Left lung (tissue), 10 donors: Measurements from ENCODE around the gene APPL2. TPM values are rescaled to one million over a fixed set of nuclear protein-coding genes. Genes with fewer than 3 reads are reported as not detected.
A peak's percentile ranks its signal among the peaks of the same experiment; 100 is the strongest.

Source experiments
- ATAC-seq: fragments of 200-7000 bp; cut with Tn5 transposase; one replicate; pipeline ENCODE4 v1.9.1; 2020; ENCODE audit warnings: moderate library complexity
- DNase-seq, 4 donors: peaks; one replicate each; pipeline ENCODE4 v3.0.0-alpha.2; 2013 to 2020
- H3K27ac ChIP-seq, 2 donors: fragments of 200-600 bp; sonication (generic) in 1 of 2; one replicate each; pipeline versions ENCODE4 v1.5.0 to v1.8.0; 2020 to 2021
- H3K27me3 ChIP-seq, 2 donors: fragments of 200-600 bp; sonication (generic) in 1 of 2; one replicate each; pipeline versions ENCODE4 v1.5.0 to v1.8.0; 2020 to 2021
- H3K36me3 ChIP-seq, 2 donors: fragments of 200-600 bp; sonication (generic) in 1 of 2; one replicate each; pipeline versions ENCODE4 v1.5.0 to v1.8.0; 2020 to 2021
- H3K4me1 ChIP-seq, 2 donors: fragments of 200-600 bp; one replicate each; pipeline ENCODE4 v1.8.0; 2021
- H3K4me3 ChIP-seq, 2 donors: fragments of 200-600 bp; sonication (generic) in 1 of 2; one replicate each; pipeline versions ENCODE4 v1.5.0 to v1.8.0; 2020 to 2021; ENCODE audit warnings: mild to moderate bottlenecking in 1 of 2
- H3K9me3 ChIP-seq, 2 donors: fragments of 200-600 bp; sonication (generic) in 1 of 2; one replicate each; pipeline versions ENCODE4 v1.5.0 to v1.8.0; 2020 to 2021
- intact Hi-C, 2 donors: fragments of 100-400 bp; cut with DNase I; formaldehyde crosslinking; loops; one replicate each; pipeline versions ENCODE4 v1.11.2 to v1.14.2; 2022
- polyA plus RNA-seq, 6 donors: library from polyadenylated mRNA; unstranded; fragments of 120-200 nt; gene quantifications; one replicate each; pipeline ENCODE4 v1.2.1, GENCODE V29; 2013; ENCODE audit not compliant: insufficient read length in 6 of 6
- total RNA-seq, 2 donors: library from RNA; stranded (reverse); fragmentation: NEBNext Ultra II Directional; extraction: Animal tissue kit (Norgen Biotek cat#: 25700); gene quantifications; one replicate each; pipeline ENCODE4 v1.2.1, GENCODE V29; 2021
- TF ChIP-seq, protein P1 (sequence below), 2 donors: fragments of 200-600 bp; sonication (generic) in 1 of 2; IDR thresholded peaks; one replicate each; pipeline versions ENCODE4 v1.5.0 to v1.8.0; 2021; ENCODE audit warnings: antibody characterized with exemption in 2 of 2
- donor health status: DM: no; HTN: yes; CAD: no.
- donor health status: DM: no; HTN: no; CAD: no.

The APPL2 gene
- total and polyA plus RNA-seq, 8 donors: 27.8 to 101 (median 75.7) TPM

DNA sequence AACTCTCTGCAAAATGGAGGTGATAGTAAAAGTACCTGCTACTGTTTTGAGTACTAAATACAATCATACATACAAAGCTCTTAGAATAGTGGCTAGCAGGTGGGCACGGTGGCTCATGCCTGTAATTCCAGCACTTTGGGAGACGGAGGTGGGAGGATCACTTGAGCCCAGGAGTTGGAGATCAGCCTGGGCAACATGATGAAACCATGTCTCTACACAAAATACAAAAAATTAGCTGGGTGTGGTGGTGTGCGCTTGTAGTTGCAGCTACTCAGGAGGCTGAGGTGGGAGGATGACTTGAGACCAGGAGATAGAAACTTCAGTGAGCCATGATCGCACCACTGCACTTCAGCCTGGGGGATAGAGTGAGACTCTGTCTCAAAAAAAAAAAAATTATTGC is 28.8 kb upstream of the APPL2 start:
- DNase-seq (no peak), ATAC-seq (no peak)
- no peaks in the 10 kb centered on the region for H3K27me3 ChIP-seq
- H3K27ac ChIP-seq: no peak overlapping the region
- H3K4me3 ChIP-seq: no peak overlapping the region
- no peaks in the 10 kb centered on the region for H3K4me1 ChIP-seq
- no peaks in the 10 kb centered on the region for H3K36me3 ChIP-seq
- intact Hi-C loops: no loop called here
- no peaks in the 10 kb centered on the region for H3K9me3 ChIP-seq
- TF ChIP-seq, protein P1, sequence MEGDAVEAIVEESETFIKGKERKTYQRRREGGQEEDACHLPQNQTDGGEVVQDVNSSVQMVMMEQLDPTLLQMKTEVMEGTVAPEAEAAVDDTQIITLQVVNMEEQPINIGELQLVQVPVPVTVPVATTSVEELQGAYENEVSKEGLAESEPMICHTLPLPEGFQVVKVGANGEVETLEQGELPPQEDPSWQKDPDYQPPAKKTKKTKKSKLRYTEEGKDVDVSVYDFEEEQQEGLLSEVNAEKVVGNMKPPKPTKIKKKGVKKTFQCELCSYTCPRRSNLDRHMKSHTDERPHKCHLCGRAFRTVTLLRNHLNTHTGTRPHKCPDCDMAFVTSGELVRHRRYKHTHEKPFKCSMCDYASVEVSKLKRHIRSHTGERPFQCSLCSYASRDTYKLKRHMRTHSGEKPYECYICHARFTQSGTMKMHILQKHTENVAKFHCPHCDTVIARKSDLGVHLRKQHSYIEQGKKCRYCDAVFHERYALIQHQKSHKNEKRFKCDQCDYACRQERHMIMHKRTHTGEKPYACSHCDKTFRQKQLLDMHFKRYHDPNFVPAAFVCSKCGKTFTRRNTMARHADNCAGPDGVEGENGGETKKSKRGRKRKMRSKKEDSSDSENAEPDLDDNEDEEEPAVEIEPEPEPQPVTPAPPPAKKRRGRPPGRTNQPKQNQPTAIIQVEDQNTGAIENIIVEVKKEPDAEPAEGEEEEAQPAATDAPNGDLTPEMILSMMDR (IDR thresholded peaks at IDR 0.05): no peak

DNA sequence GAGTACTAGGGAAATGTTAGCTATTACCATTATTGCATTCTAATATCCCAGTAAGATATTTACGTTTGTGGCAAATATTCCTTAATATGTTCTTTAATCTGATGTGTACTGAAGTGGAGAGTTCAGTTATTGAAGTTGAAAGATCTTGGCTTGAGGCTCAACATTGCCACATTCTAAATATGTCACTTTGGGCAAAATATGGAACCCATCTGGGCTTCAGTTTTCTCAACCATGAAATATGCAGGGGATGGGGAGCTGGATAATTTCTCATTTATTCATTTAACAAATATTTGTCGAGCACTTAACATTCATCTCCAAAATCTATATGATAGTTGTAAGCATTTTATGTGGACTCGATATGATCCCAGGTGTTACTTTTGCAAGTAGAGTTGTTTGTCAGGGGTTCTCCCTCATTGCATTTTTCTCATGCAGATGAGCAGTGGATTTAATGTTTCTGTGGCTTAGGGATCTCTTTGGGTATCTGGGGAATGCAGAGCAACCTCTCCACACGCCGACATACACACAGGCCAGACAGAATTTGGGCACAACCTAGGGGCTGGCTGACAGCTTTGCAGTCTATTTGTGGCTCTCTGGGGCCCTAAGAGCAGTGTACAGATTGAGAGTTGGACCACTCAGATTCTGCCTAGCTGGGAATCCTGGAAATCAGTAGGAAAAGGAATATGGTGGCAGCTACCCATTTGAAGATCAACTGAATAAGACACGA is 26.6 kb upstream of the APPL2 start:
- no peak for ATAC-seq
- Histone ChIP-seq H3K9me3 (no peaks in the 10 kb centered on the region), H3K27me3 (no peaks in the 10 kb centered on the region), H3K4me3 (no peak overlapping the region), H3K27ac (no peak overlapping the region), H3K4me1 (no peaks in the 10 kb centered on the region), H3K36me3 (no peaks in the 10 kb centered on the region)
- intact Hi-C loops: no loop called here
- TF ChIP-seq, protein P1 (IDR thresholded peaks at IDR 0.05): no peak
- DNase-seq: no peak

DNA sequence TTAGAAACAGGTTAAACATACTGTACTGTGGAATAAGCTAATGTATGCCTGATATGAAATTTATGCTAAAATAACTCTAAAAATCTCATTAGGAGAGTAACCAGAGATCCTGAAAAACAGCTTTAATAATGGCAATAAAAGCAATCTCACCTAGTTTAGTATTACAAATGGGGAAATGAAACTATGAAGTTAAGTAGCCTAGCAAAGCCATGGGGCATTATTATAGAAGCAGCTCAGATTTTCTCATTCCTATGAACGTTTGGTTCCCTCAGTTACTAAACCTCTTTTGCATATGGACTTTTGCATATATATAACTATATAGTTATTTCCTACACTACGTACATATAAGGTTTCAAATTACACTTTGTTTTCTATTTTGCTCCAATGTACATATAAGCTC is 25.0 kb upstream of the APPL2 start:
- intact Hi-C loops: no loop called here
- DNase-seq (no peak), ATAC-seq (no peak)
- Histone ChIP-seq H3K9me3 (no peaks in the 10 kb centered on the region), H3K4me3 (no peak overlapping the region), H3K27ac (no peak overlapping the region), H3K4me1 (no peaks in the 10 kb centered on the region), H3K27me3 (no peaks in the 10 kb centered on the region), H3K36me3 (no peaks in the 10 kb centered on the region)
- TF ChIP-seq, protein P1 (IDR thresholded peaks at IDR 0.05): no peak

DNA sequence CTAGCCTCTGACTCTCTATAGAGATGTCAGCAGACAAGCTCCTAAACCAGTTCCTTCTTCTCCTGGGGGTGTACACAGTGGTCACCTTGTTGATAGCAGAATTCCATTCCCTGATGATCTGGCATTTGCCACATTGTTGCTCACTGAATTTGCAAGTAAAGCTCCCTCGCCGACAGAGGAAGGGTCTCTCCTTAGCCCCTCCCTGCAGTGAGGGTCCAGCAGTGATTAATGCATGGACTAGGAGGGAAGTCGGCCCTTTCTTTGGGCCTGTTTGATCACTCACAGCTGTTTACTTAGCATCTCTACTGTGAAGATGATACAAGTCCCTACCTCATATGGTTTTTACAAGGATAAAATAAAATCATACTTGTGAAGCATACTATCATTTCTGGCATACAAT is 23.3 kb upstream of the APPL2 start:
- Histone ChIP-seq H3K36me3 (no peaks in the 10 kb centered on the region), H3K4me1 (no peaks in the 10 kb centered on the region), H3K9me3 (no peaks in the 10 kb centered on the region), H3K4me3 (no peak overlapping the region), H3K27me3 (no peaks in the 10 kb centered on the region), H3K27ac (no peak overlapping the region)
- intact Hi-C loops: no loop called here
- no peak for DNase-seq
- ATAC-seq: no peak
- TF ChIP-seq, protein P1 (IDR thresholded peaks at IDR 0.05): no peak

DNA sequence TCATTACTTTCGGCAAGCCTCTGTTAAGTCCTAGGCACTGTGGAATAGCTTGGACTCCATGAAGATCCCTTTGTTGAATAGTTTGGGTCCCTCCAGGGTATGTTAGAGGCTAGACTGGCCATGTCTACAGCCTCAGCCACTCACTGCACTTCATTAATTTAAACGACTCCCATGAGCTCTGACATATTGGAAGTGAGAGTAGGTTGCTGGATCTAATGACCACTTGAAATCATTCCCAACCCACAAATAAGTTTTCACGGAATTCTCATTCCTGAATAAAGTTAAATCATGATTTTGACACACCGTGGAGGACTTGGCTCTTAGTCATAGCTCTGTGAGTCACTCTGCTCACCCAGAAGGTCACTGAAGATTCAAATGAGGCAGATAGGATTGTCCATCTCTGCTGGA is 21.4 kb upstream of the APPL2 start:
- DNase-seq (no peak), ATAC-seq (peak; percentile 56)
- Histone ChIP-seq H3K27me3 (no peaks in the 10 kb centered on the region), H3K27ac (peak overlapping the region in 1 of 2 donors; percentile 42), H3K36me3 (no peaks in the 10 kb centered on the region), H3K9me3 (no peaks in the 10 kb centered on the region), H3K4me1 (no peaks in the 10 kb centered on the region), H3K4me3 (no peak overlapping the region)
- TF ChIP-seq, protein P1 (IDR thresholded peaks at IDR 0.05): no peak
- intact Hi-C loops: no loop called here
